Loucy (cell line): ENCODE results near the gene ATP8B3.

Experiments used
- H2AFZ ChIP-seq: fragments of 200-600 bp; sonication (generic); 2 replicates; pipeline ENCODE4 v1.6.0; 2016; ENCODE audit warnings: antibody characterized with exemption, mild to moderate bottlenecking, low read length, moderate library complexity
- H3F3A ChIP-seq: fragments of 200-600 bp; 2 replicates; pipeline ENCODE4 v1.6.0; 2016; ENCODE audit warnings: antibody characterized with exemption, low read depth, mild to moderate bottlenecking
- H3K27me3 ChIP-seq: fragments of 200-600 bp; sonication (generic); 2 replicates; pipeline ENCODE4 v1.6.1; 2014; ENCODE audit warnings: low read length, mild to moderate bottlenecking; ENCODE audit not compliant: insufficient read depth, poor library complexity, severe bottlenecking
- H3K36me3 ChIP-seq: fragments of 200-600 bp; sonication (generic); 2 replicates; pipeline ENCODE4 v1.6.1; 2016; ENCODE audit warnings: low read length; ENCODE audit not compliant: insufficient read depth
- H3K4me1 ChIP-seq: fragments of 200-600 bp; sonication (generic); 2 replicates; pipeline ENCODE4 v1.5.1; 2014; ENCODE audit warnings: low read length, mild to moderate bottlenecking; ENCODE audit not compliant: insufficient read depth, poor library complexity, severe bottlenecking
- H3K4me2 ChIP-seq: fragments of 200-600 bp; sonication (generic); 2 replicates; pipeline ENCODE4 v1.6.0; 2014; ENCODE audit warnings: antibody characterized with exemption, low read length, low read depth, mild to moderate bottlenecking; ENCODE audit not compliant: poor library complexity, severe bottlenecking
- H3K4me3 ChIP-seq: fragments of 200-600 bp; sonication (generic); 2 replicates; pipeline ENCODE4 v1.5.1; 2014; ENCODE audit warnings: low read length, mild to moderate bottlenecking, mixed read lengths; ENCODE audit not compliant: poor library complexity, severe bottlenecking
- H3K79me2 ChIP-seq: fragments of 200-600 bp; sonication (generic); 2 replicates; pipeline ENCODE4 v1.6.1; 2014; ENCODE audit warnings: low read length; ENCODE audit not compliant: insufficient read depth
- H3K9ac ChIP-seq: fragments of 200-600 bp; sonication (generic); 2 replicates; pipeline ENCODE4 v1.6.0; 2014; ENCODE audit warnings: mild to moderate bottlenecking, low read depth, low read length, moderate library complexity; ENCODE audit not compliant: poor library complexity, severe bottlenecking
- H3K9me2 ChIP-seq: fragments of 200-600 bp; sonication (generic); replicated peaks from 2 replicates; pipeline ENCODE4 v1.6.1; 2016; ENCODE audit warnings: low read depth, low read length, mixed read lengths
- H3K9me3 ChIP-seq: fragments of 200-600 bp; sonication (generic); 2 replicates; pipeline ENCODE4 v1.6.1; 2014; ENCODE audit warnings: mild to moderate bottlenecking, antibody characterized with exemption, low read length, low read depth; ENCODE audit not compliant: insufficient read depth
- H4K20me1 ChIP-seq: fragments of 200-600 bp; sonication (generic); 2 replicates; pipeline ENCODE4 v1.6.0; 2014; ENCODE audit warnings: antibody characterized with exemption, low read length, mild to moderate bottlenecking; ENCODE audit not compliant: insufficient read depth, poor library complexity, severe bottlenecking
- EZH2phosphoT487 ChIP-seq: fragments of 200-600 bp; IDR thresholded peaks from 2 replicates; pipeline ENCODE4 v1.6.1; 2018; ENCODE audit warnings: antibody characterized with exemption, mild to moderate bottlenecking, moderate library complexity, borderline replicate concordance
- TF ChIP-seq, protein P1 (sequence below): fragments of 200-600 bp; sonication (generic); conservative IDR thresholded peaks from 2 replicates; pipeline ENCODE4 v1.5.1; 2014; ENCODE audit warnings: mild to moderate bottlenecking, antibody characterized with exemption, low read length

ATP8B3 gene

GRCh38 chr19:1776606-1777147, 35.4 kb downstream of the ATP8B3 start:
- H2AFZ ChIP-seq: no peak overlapping the region

GRCh38 chr19:1775951-1776605, 36.0 kb downstream of the ATP8B3 start:
- H3K9me3 ChIP-seq: peaks cover 1% of the 10 kb centered on the region; the same call in 1 of the 2 replicates
- H2AFZ ChIP-seq: no peak overlapping the region
- no peak overlapping the region for H3K9ac ChIP-seq
- no peaks in the 10 kb centered on the region for H3K9me2 ChIP-seq
- H3K4me1 ChIP-seq: no peaks in the 10 kb centered on the region
- no peak overlapping the region for H3K4me2 ChIP-seq
- no peaks in the 10 kb centered on the region for H3K79me2 ChIP-seq
- H4K20me1 ChIP-seq: no peaks in the 10 kb centered on the region
- no peaks in the 10 kb centered on the region for H3K27me3 ChIP-seq
- H3K36me3 ChIP-seq: no peaks in the 10 kb centered on the region
- TF ChIP-seq, protein P1, sequence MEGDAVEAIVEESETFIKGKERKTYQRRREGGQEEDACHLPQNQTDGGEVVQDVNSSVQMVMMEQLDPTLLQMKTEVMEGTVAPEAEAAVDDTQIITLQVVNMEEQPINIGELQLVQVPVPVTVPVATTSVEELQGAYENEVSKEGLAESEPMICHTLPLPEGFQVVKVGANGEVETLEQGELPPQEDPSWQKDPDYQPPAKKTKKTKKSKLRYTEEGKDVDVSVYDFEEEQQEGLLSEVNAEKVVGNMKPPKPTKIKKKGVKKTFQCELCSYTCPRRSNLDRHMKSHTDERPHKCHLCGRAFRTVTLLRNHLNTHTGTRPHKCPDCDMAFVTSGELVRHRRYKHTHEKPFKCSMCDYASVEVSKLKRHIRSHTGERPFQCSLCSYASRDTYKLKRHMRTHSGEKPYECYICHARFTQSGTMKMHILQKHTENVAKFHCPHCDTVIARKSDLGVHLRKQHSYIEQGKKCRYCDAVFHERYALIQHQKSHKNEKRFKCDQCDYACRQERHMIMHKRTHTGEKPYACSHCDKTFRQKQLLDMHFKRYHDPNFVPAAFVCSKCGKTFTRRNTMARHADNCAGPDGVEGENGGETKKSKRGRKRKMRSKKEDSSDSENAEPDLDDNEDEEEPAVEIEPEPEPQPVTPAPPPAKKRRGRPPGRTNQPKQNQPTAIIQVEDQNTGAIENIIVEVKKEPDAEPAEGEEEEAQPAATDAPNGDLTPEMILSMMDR: no peak
- TF ChIP-seq EZH2phosphoT487: no peak
- H3K4me3 ChIP-seq: no peak overlapping the region
- H3F3A ChIP-seq: no peaks in the 10 kb centered on the region

More at GRCh38 chr19:1776606-1777147, 35.4 kb downstream of the ATP8B3 start:
- H3K4me1 ChIP-seq: no peaks in the 10 kb centered on the region
- H3K27me3 ChIP-seq: no peaks in the 10 kb centered on the region
- no peak overlapping the region for H3K4me2 ChIP-seq
- TF ChIP-seq EZH2phosphoT487: no peak
- TF ChIP-seq, protein P1: no peak
- H3K9me3 ChIP-seq: peaks cover 1% of the 10 kb centered on the region; the same call in 1 of the 2 replicates
- no peak overlapping the region for H3K4me3 ChIP-seq
- H3K79me2 ChIP-seq: no peaks in the 10 kb centered on the region
- no peaks in the 10 kb centered on the region for H3K36me3 ChIP-seq
- no peaks in the 10 kb centered on the region for H3K9me2 ChIP-seq
- no peak overlapping the region for H3K9ac ChIP-seq
- no peaks in the 10 kb centered on the region for H4K20me1 ChIP-seq
- no peaks in the 10 kb centered on the region for H3F3A ChIP-seq

- Histone ChIP-seq H3K9me2 (no peaks in the 10 kb centered on the region), H3K9me3 (peaks cover 9% of the 10 kb centered on the region), H3K4me2 (no peak overlapping the region), H3K4me3 (no peak overlapping the region), H3F3A (no peaks in the 10 kb centered on the region), H3K9ac (no peak overlapping the region), H4K20me1 (no peaks in the 10 kb centered on the region), H3K36me3 (no peaks in the 10 kb centered on the region), H3K4me1 (no peaks in the 10 kb centered on the region), H3K79me2 (no peaks in the 10 kb centered on the region), H2AFZ (no peak overlapping the region), H3K27me3 (no peaks in the 10 kb centered on the region)
- TF ChIP-seq, protein P1: peak; percentile 72
- TF ChIP-seq EZH2phosphoT487: no peak
Measured at GRCh38 chr19:1774989-1775772, 36.9 kb downstream of the ATP8B3 start.
